Measurements from ENCODE around the gene ANLN. TPM values are rescaled to one million over a fixed set of nuclear protein-coding genes. Genes with fewer than 3 reads are reported as not detected.

Gene ANLN
- total and polyA plus RNA-seq, 7 donors: 2.4 to 16.9 (median 4.6) TPM

- Histone ChIP-seq H3K27ac (no peak overlapping the region), H3K36me3 (no peaks in the 10 kb centered on the region), H3K4me1 (no peaks in the 10 kb centered on the region), H3K27me3 (no peaks in the 10 kb centered on the region), H3K9me3 (no peaks in the 10 kb centered on the region), H3K4me3 (no peak overlapping the region)
- no peak for DNase-seq
- 96 to 99% methylated on average over 7 of the region's 7 CpGs for WGBS, 2 donors
- TF ChIP-seq POLR2AphosphoS5 (IDR thresholded peaks at IDR 0.05): no peak
- no peak for TF ChIP-seq EP300 (IDR thresholded peaks at IDR 0.05)
- no peak for TF ChIP-seq POLR2A (IDR thresholded peaks at IDR 0.05)
- no peak for TF ChIP-seq CTCF (IDR thresholded peaks at IDR 0.05)
- intact Hi-C loops (cut with DNase I): no loop called here
Measured at GRCh38 chr7:36403452-36403851, 13.8 kb downstream of the ANLN start.

- Histone ChIP-seq H3K27me3 (no peaks in the 10 kb centered on the region), H3K36me3 (no peaks in the 10 kb centered on the region), H3K27ac (no peak overlapping the region), H3K4me3 (no peak overlapping the region), H3K9me3 (no peaks in the 10 kb centered on the region), H3K4me1 (no peaks in the 10 kb centered on the region)
- intact Hi-C loops (cut with DNase I): no loop called here
- no peak for DNase-seq
- TF ChIP-seq EP300 (IDR thresholded peaks at IDR 0.05): no peak
- TF ChIP-seq CTCF (IDR thresholded peaks at IDR 0.05): no peak
- TF ChIP-seq POLR2AphosphoS5 (IDR thresholded peaks at IDR 0.05): no peak
- WGBS, 2 donors: 36 to 71% methylated on average over 7 of the region's 7 CpGs
Measured at GRCh38 chr7:36404639-36405408, 15.2 kb downstream of the ANLN start.

- TF ChIP-seq POLR2AphosphoS5 (IDR thresholded peaks at IDR 0.05) (no peak), POLR2A (IDR thresholded peaks at IDR 0.05) (no peak), CTCF (IDR thresholded peaks at IDR 0.05) (no peak), EP300 (IDR thresholded peaks at IDR 0.05) (no peak)
- Histone ChIP-seq H3K4me3 (no peak overlapping the region), H3K9me3 (no peaks in the 10 kb centered on the region), H3K4me1 (no peaks in the 10 kb centered on the region), H3K27ac (no peak overlapping the region), H3K36me3 (no peaks in the 10 kb centered on the region), H3K27me3 (no peaks in the 10 kb centered on the region)
- 98 to 100% methylated on average over 1 of the region's 1 CpG for WGBS, 2 donors
- no peak for DNase-seq
- intact Hi-C loops (cut with DNase I): no loop called here
Measured at GRCh38 chr7:36405409-36405803, 15.7 kb downstream of the ANLN start.

- Histone ChIP-seq H3K4me3 (no peak overlapping the region), H3K36me3 (no peaks in the 10 kb centered on the region), H3K27ac (no peak overlapping the region), H3K27me3 (no peaks in the 10 kb centered on the region), H3K4me1 (no peaks in the 10 kb centered on the region), H3K9me3 (no peaks in the 10 kb centered on the region)
- TF ChIP-seq CTCF (IDR thresholded peaks at IDR 0.05) (no peak), POLR2A (IDR thresholded peaks at IDR 0.05) (no peak), EP300 (IDR thresholded peaks at IDR 0.05) (no peak), POLR2AphosphoS5 (IDR thresholded peaks at IDR 0.05) (no peak)
- intact Hi-C loops (cut with DNase I): no loop called here
- no peak for DNase-seq
- WGBS, 2 donors: 89 to 96% methylated on average over 5 of the region's 5 CpGs
Measured at GRCh38 chr7:36406156-36406555, 16.5 kb downstream of the ANLN start.

Measured in sigmoid colon (tissue), 7 donors.